Sigmoid colon (tissue), 3 donors: ENCODE results near the gene MYH11.

Source experiments
- POLR2A ChIP-seq, 2 donors: fragments of 450-650 bp; IDR thresholded peaks; one replicate each; pipeline ENCODE4 v1.6.1; 2016; ENCODE audit warnings: antibody characterized with exemption in 2 of 2, mild to moderate bottlenecking in 2 of 2, moderate library complexity in 2 of 2
- TF ChIP-seq, protein P1 (sequence below), 4 experiments: fragments of 450-650 bp in 3 of 4; fragments of 200-600 bp in 1 of 4; IDR thresholded peaks; one replicate each; pipeline ENCODE4 v1.5.1; 2016 to 2019; ENCODE audit warnings: antibody characterized with exemption in 4 of 4, mild to moderate bottlenecking in 3 of 4, moderate library complexity in 2 of 4

- TF ChIP-seq, protein P1, sequence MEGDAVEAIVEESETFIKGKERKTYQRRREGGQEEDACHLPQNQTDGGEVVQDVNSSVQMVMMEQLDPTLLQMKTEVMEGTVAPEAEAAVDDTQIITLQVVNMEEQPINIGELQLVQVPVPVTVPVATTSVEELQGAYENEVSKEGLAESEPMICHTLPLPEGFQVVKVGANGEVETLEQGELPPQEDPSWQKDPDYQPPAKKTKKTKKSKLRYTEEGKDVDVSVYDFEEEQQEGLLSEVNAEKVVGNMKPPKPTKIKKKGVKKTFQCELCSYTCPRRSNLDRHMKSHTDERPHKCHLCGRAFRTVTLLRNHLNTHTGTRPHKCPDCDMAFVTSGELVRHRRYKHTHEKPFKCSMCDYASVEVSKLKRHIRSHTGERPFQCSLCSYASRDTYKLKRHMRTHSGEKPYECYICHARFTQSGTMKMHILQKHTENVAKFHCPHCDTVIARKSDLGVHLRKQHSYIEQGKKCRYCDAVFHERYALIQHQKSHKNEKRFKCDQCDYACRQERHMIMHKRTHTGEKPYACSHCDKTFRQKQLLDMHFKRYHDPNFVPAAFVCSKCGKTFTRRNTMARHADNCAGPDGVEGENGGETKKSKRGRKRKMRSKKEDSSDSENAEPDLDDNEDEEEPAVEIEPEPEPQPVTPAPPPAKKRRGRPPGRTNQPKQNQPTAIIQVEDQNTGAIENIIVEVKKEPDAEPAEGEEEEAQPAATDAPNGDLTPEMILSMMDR (IDR thresholded peaks at IDR 0.05): no peak
- no peak for TF ChIP-seq POLR2A (IDR thresholded peaks at IDR 0.05)
These were observed 166.5 kb downstream of the MYH11 start for GRCh38 chr16:15690296-15690695.
